Gastrocnemius medialis (tissue), 4 donors: ENCODE results near the gene ADARB1.
A peak's percentile ranks its signal among the peaks of the same experiment; 100 is the strongest.

Experiments used
- CTCF ChIP-seq, 5 experiments: fragments of 450-650 bp in 3 of 5; fragments of 200-600 bp in 2 of 5; sonication (generic) in 2 of 5; IDR thresholded peaks in 4 of 5; conservative IDR thresholded peaks in 1 of 5; 1 replicate in 4 of 5; 2 replicates in 1 of 5; pipeline ENCODE4 v1.5.1; 2016 to 2019; ENCODE audit warnings: antibody characterized with exemption in 5 of 5, mild to moderate bottlenecking in 3 of 5, moderate library complexity in 3 of 5
- POLR2A ChIP-seq, 2 donors: fragments of 450-650 bp; IDR thresholded peaks; one replicate each; pipeline ENCODE4 v1.6.1; 2017; ENCODE audit warnings: antibody characterized with exemption in 2 of 2, mild to moderate bottlenecking in 2 of 2, moderate library complexity in 2 of 2

- TF ChIP-seq CTCF (IDR thresholded peaks at IDR 0.05 in 4 of 5, conservative IDR thresholded peaks at IDR 0.05 in 1 of 5) = no peak
- TF ChIP-seq POLR2A (IDR thresholded peaks at IDR 0.05) = peak in 1 of 2 donors; percentile 22
These were observed 61.5 kb downstream of the ADARB1 start for GRCh38 chr21:45135868-45136267.
